ENCODE measurements around the gene AEBP2.

AEBP2 gene

GRCh38 chr12:19530637-19531023 is 91.3 kb downstream of the AEBP2 start:
- Histone ChIP-seq H4K20me1 (ENCODE audit: insufficient read depth, low read length) (no peaks in the 10 kb centered on the region), H2AFZ (ENCODE audit: low read length) (no peak overlapping the region), H3K4me1 (ENCODE audit: insufficient read depth, low read length, severe bottlenecking) (no peaks in the 10 kb centered on the region), H3K79me2 (ENCODE audit: insufficient read depth, low read length) (no peaks in the 10 kb centered on the region), H3K4me2 (ENCODE audit: low read length) (no peak overlapping the region), H3F3A (ENCODE audit: insufficient read depth, low read length) (no peaks in the 10 kb centered on the region), H3K9me3 (ENCODE audit: low read length) (peaks cover 3% of the 10 kb centered on the region; the same call in 1 of the 2 replicates), H3K36me3 (ENCODE audit: insufficient read depth, low read length) (no peaks in the 10 kb centered on the region), H3K4me3 (ENCODE audit: low read depth, low read length, poor library complexity, severe bottlenecking) (no peak overlapping the region), H3K27me3 (ENCODE audit: insufficient read depth, low read length) (no peaks in the 10 kb centered on the region), H3K27ac (ENCODE audit: low read depth, low read length, poor library complexity, severe bottlenecking) (no peak overlapping the region), H3K9me2 (ENCODE audit: low read depth, low read length) (no peaks in the 10 kb centered on the region), H3K9ac (ENCODE audit: low read length) (no peak overlapping the region)
- no peak for TF ChIP-seq EZH2 (IDR thresholded peaks at IDR 0.05; ENCODE audit: borderline replicate concordance, low read length)
- no peak for TF ChIP-seq CTCF (IDR thresholded peaks at IDR 0.05; ENCODE audit: low read length)

- no peaks in the 10 kb centered on the region for H3K27me3 ChIP-seq (ENCODE audit: insufficient read depth, low read length)
- no peaks in the 10 kb centered on the region for H4K20me1 ChIP-seq (ENCODE audit: insufficient read depth, low read length)
- no peak overlapping the region for H3K4me2 ChIP-seq (ENCODE audit: low read length)
- H2AFZ ChIP-seq (ENCODE audit: low read length) = no peak overlapping the region
- no peaks in the 10 kb centered on the region for H3K36me3 ChIP-seq (ENCODE audit: insufficient read depth, low read length)
- no peaks in the 10 kb centered on the region for H3K4me1 ChIP-seq (ENCODE audit: insufficient read depth, low read length, severe bottlenecking)
- no peak overlapping the region for H3K27ac ChIP-seq (ENCODE audit: low read depth, low read length, poor library complexity, severe bottlenecking)
- TF ChIP-seq EZH2 (IDR thresholded peaks at IDR 0.05; ENCODE audit: borderline replicate concordance, low read length) (no peak), CTCF (IDR thresholded peaks at IDR 0.05; ENCODE audit: low read length) (no peak)
- no peak overlapping the region for H3K4me3 ChIP-seq (ENCODE audit: low read depth, low read length, poor library complexity, severe bottlenecking)
- H3K9me2 ChIP-seq (ENCODE audit: low read depth, low read length) = no peaks in the 10 kb centered on the region
- H3K79me2 ChIP-seq (ENCODE audit: insufficient read depth, low read length) = no peaks in the 10 kb centered on the region
- H3K9ac ChIP-seq (ENCODE audit: low read length) = no peak overlapping the region
- H3K9me3 ChIP-seq (ENCODE audit: low read length) = peaks cover 11% of the 10 kb centered on the region
- no peaks in the 10 kb centered on the region for H3F3A ChIP-seq (ENCODE audit: insufficient read depth, low read length)
Measured at GRCh38 chr12:19533567-19533966, 94.3 kb downstream of the AEBP2 start.

GRCh38 chr12:19539071-19539470 is 99.8 kb downstream of the AEBP2 start:
- TF ChIP-seq CTCF (IDR thresholded peaks at IDR 0.05; ENCODE audit: low read length) (no peak), EZH2 (IDR thresholded peaks at IDR 0.05; ENCODE audit: borderline replicate concordance, low read length) (no peak)
- peaks cover 11% of the 10 kb centered on the region for H3K9me3 ChIP-seq (ENCODE audit: low read length)
- H3F3A ChIP-seq (ENCODE audit: insufficient read depth, low read length) = no peaks in the 10 kb centered on the region
- H3K4me3 ChIP-seq (ENCODE audit: low read depth, low read length, poor library complexity, severe bottlenecking) = no peak overlapping the region
- no peak overlapping the region for H3K4me2 ChIP-seq (ENCODE audit: low read length)
- H2AFZ ChIP-seq (ENCODE audit: low read length) = no peak overlapping the region
- no peak overlapping the region for H3K27ac ChIP-seq (ENCODE audit: low read depth, low read length, poor library complexity, severe bottlenecking)
- H3K9ac ChIP-seq (ENCODE audit: low read length) = no peak overlapping the region
- no peaks in the 10 kb centered on the region for H3K9me2 ChIP-seq (ENCODE audit: low read depth, low read length)
- H3K36me3 ChIP-seq (ENCODE audit: insufficient read depth, low read length) = no peaks in the 10 kb centered on the region
- H3K79me2 ChIP-seq (ENCODE audit: insufficient read depth, low read length) = no peaks in the 10 kb centered on the region
- no peaks in the 10 kb centered on the region for H4K20me1 ChIP-seq (ENCODE audit: insufficient read depth, low read length)
- no peaks in the 10 kb centered on the region for H3K4me1 ChIP-seq (ENCODE audit: insufficient read depth, low read length, severe bottlenecking)
- H3K27me3 ChIP-seq (ENCODE audit: insufficient read depth, low read length) = no peaks in the 10 kb centered on the region
